Measurements from ENCODE around the gene CFAP70. TPM values are rescaled to one million over a fixed set of nuclear protein-coding genes. Genes with fewer than 3 reads are reported as not detected.

CFAP70 gene
- total and polyA plus RNA-seq, 2 of the 8 experiments (the other 6 are each of a cell fraction or from before 2014, with no cell fraction given) = 0.21 to 0.30 TPM

- TF ChIP-seq CHD7 (IDR thresholded peaks at IDR 0.05; ENCODE audit: insufficient replicate concordance, low read length) = no peak
Observed at GRCh38 chr10:73357821-73358220, 843 bp downstream of the CFAP70 start (continued).
